ENCODE measurements around the gene EPB41L5. TPM values are rescaled to one million over a fixed set of nuclear protein-coding genes. Genes with fewer than 3 reads are reported as not detected.

Gene EPB41L5
- total and polyA plus RNA-seq, 7 donors, result 8.2 to 24.3 (median 16.9) TPM

DNA sequence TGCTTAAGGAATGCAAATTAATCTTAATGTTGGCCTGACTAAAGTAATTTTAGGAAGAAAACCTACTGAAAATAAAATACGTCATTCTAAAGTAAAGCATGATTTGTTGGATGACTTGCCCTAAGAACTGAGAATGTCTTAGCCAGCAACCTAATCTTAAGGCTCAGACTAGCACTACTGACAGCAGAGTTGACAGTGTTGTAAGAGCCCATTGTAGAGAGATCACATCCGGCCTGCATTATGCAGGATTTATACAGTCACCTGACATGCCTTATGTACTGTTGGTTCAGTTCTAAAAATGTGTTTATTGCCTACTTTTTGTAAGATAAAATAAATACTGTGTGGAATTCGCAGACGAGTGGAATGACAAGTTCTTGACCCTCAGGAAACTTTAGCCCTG is 128.0 kb downstream of the EPB41L5 start:
- Histone ChIP-seq H3K4me3 (no peak overlapping the region), H3K27me3 (no peaks in the 10 kb centered on the region), H3K27ac (no peak overlapping the region), H3K4me1 (no peaks in the 10 kb centered on the region), H3K36me3 (peaks cover 0 to 9% (median 0%) of the 10 kb centered on the region in 4 donors), H3K9me3 (no peaks in the 10 kb centered on the region)
- TF ChIP-seq POLR2A (IDR thresholded peaks at IDR 0.05), result no peak
- no peak for TF ChIP-seq EP300 (IDR thresholded peaks at IDR 0.05)
- TF ChIP-seq, protein P1, sequence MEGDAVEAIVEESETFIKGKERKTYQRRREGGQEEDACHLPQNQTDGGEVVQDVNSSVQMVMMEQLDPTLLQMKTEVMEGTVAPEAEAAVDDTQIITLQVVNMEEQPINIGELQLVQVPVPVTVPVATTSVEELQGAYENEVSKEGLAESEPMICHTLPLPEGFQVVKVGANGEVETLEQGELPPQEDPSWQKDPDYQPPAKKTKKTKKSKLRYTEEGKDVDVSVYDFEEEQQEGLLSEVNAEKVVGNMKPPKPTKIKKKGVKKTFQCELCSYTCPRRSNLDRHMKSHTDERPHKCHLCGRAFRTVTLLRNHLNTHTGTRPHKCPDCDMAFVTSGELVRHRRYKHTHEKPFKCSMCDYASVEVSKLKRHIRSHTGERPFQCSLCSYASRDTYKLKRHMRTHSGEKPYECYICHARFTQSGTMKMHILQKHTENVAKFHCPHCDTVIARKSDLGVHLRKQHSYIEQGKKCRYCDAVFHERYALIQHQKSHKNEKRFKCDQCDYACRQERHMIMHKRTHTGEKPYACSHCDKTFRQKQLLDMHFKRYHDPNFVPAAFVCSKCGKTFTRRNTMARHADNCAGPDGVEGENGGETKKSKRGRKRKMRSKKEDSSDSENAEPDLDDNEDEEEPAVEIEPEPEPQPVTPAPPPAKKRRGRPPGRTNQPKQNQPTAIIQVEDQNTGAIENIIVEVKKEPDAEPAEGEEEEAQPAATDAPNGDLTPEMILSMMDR (IDR thresholded peaks at IDR 0.05), result no peak
- TF ChIP-seq POLR2AphosphoS5 (IDR thresholded peaks at IDR 0.05), result no peak
- WGBS, 2 donors, result 88 to 90% methylated on average over 4 of the region's 4 CpGs
- DNase-seq, result no peak
- intact Hi-C loops (cut with DNase I), result no loop called here

DNA sequence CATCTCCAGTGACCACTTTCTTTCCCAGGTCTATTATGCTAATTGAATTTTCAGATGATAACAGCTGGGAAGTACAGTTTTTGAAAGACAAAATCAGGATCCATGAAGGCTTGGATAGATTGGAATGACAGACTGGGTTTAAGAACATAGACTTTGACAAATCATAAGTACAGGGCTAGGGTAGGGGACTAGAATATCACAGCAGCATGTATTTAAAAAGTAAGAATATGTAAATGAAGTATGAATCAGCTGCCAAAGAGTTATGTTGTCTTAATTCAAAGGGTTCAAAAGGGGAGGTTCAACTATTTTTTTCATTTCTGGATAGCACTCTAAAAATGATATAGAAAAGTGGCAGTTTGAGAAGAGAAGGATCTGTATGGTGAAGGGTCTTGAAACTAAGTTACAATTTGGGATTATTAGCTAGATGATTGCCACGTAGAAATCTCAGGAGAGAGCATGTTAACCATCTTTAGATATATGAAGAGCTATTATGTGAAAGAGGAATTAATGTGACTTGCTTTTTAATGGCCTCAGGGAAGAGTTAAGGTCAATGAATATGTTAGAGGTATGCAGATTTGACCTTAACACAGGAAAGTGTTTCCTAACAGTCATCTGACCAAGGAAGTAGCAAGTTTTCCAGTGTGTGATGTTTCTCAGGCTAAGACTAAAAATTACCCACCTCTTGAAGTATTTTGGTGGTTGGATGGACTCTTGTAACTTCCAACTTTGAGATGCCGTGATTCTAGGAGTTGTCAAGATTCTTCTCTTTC is 128.6 kb downstream of the EPB41L5 start:
- 89 to 94% methylated on average over 2 of the region's 2 CpGs for WGBS, 2 donors
- DNase-seq, result no peak
- no peak overlapping the region for H3K27ac ChIP-seq
- intact Hi-C loops (cut with DNase I), result no loop called here
- no peak overlapping the region for H3K4me3 ChIP-seq
- H3K36me3 ChIP-seq, result peaks cover 0 to 9% (median 0%) of the 10 kb centered on the region in 4 donors
- no peaks in the 10 kb centered on the region for H3K4me1 ChIP-seq
- TF ChIP-seq EP300 (IDR thresholded peaks at IDR 0.05), result no peak
- TF ChIP-seq, protein P1 (IDR thresholded peaks at IDR 0.05), result no peak
- TF ChIP-seq POLR2A (IDR thresholded peaks at IDR 0.05), result no peak
- TF ChIP-seq POLR2AphosphoS5 (IDR thresholded peaks at IDR 0.05), result no peak
- no peaks in the 10 kb centered on the region for H3K9me3 ChIP-seq
- no peaks in the 10 kb centered on the region for H3K27me3 ChIP-seq

DNA sequence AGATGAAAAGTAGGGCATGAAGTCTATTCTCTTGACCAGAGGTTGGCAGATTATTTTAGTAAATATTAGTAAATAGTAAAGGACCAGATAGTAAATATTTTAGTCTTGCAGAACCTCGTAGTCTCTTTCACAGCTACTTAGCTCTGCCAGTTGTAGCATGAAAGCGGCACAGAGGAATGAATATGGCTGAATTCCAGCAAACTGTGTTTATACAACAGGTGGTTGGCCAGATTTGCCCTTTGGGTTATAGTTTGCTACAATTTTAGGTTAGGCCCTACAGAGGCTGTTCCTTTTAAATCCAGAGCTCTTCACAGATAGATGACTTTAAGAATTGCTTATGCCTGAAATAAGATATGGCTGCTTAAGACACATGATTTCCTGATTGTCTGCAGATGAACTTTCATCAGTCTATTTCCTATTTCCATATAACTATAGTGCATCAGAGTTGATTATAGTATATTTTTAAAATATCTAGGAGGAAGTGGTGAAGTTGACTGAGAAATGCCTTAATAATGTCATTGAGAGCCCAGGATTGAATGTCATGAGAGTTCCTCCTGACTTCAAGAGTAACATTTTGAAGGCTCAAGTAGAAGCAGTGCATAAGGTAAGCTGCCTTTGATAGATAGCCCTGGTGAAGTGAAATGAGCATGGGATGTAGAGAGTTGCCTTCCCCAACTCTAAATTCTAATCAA is 129.8 kb downstream of the EPB41L5 start:
- no peak for TF ChIP-seq POLR2A (IDR thresholded peaks at IDR 0.05)
- TF ChIP-seq, protein P1 (IDR thresholded peaks at IDR 0.05), result no peak
- TF ChIP-seq EP300 (IDR thresholded peaks at IDR 0.05), result no peak
- no peak for TF ChIP-seq POLR2AphosphoS5 (IDR thresholded peaks at IDR 0.05)
- intact Hi-C loops (cut with DNase I), result no loop called here
- Histone ChIP-seq H3K9me3 (no peaks in the 10 kb centered on the region), H3K27ac (no peak overlapping the region), H3K4me1 (no peaks in the 10 kb centered on the region), H3K27me3 (no peaks in the 10 kb centered on the region), H3K4me3 (no peak overlapping the region), H3K36me3 (peaks cover 0 to 15% (median 0%) of the 10 kb centered on the region in 4 donors)
- no peak for DNase-seq
- 76 to 90% methylated on average over 2 of the region's 2 CpGs for WGBS, 2 donors

DNA sequence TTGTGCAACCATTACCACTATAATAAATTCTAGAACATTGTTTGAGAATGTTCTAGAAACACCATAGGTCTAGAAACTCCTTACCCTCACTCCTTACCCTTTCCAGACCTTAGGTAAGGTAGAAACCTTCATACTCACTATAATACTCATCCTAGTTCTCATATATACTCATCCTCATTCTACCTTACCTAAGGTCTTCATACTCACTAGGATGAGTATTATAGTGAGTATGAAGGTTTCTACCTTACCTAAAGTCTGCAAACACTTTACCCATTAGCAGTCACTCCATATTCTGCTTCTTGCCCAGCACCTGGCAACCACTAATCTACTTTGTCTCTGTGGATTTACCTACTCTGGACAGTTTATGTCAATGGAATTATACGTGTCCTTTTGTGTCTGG is 135.4 kb downstream of the EPB41L5 start:
- no peaks in the 10 kb centered on the region for H3K27me3 ChIP-seq
- peaks cover 0 to 53% (median 2%) of the 10 kb centered on the region in 4 donors for H3K36me3 ChIP-seq
- H3K4me1 ChIP-seq, result no peaks in the 10 kb centered on the region
- TF ChIP-seq POLR2AphosphoS5 (IDR thresholded peaks at IDR 0.05) (no peak), POLR2A (IDR thresholded peaks at IDR 0.05) (no peak), EP300 (IDR thresholded peaks at IDR 0.05) (no peak)
- TF ChIP-seq, protein P1 (IDR thresholded peaks at IDR 0.05), result no peak
- 100% methylated on average over 1 of the region's 1 CpG for WGBS, 2 donors
- DNase-seq, result no peak
- intact Hi-C loops (cut with DNase I), result no loop called here
- H3K4me3 ChIP-seq, result no peak overlapping the region
- no peak overlapping the region for H3K27ac ChIP-seq
- H3K9me3 ChIP-seq, result peaks cover 0 to 12% (median 0%) of the 10 kb centered on the region in 4 donors

All from sigmoid colon (tissue), 7 donors.